ENCODE measurements around the gene RNF5.

DNA sequence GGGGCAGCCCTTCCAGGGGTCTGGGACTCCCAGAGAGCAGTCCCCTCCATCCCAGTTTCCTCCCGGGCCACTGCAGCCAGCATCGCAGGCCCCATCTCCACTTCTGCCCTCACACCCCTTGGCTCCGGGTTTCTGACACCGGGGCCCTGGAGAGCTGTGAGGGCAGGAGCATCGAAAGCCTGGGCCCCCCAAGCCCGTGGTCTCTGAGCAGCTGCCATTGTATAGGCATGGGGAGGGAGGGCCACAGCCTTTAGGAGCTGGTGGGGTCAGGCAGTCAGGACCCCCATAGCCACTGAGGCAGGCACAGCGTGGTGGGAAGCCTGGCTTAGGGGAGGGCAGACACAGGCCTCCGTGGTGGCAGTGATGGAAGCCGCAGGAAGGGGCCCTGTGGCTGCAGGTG lies 24.0 kb downstream of the RNF5 start:
- no peak for TF ChIP-seq POLR2A (IDR thresholded peaks at IDR 0.05; ENCODE audit: low read length)
- TF ChIP-seq GATA1 (IDR thresholded peaks at IDR 0.05; ENCODE audit: low read depth, low read length), result no peak

Data from erythroblast (primary cell).